Stimulated activated CD8-positive, alpha-beta memory T cell treated with anti-CD3 and anti-CD28 coated beads, Interleukin-12 subunit alpha, Interleukin-12 subunit beta, amount 100 ng/mL, for 1 hour (primary cell): ENCODE results near the gene SUPT4H1.
A peak's percentile ranks its signal among the peaks of the same experiment; 100 is the strongest.

ENCODE experiments used
- DNase-seq: peaks from one replicate; pipeline ENCODE4 v3.0.0-alpha.2; 2020; ENCODE audit warnings: low read depth

The SUPT4H1 gene

GRCh38 chr17:58329035-58329809 lies 22.8 kb downstream of the SUPT4H1 start:
- peak; percentile 75 for DNase-seq

GRCh38 chr17:58328195-58329034 lies 23.6 kb downstream of the SUPT4H1 start, which contains the start of gene TSPOAP1:
TSS of gene TSPOAP1 (minus strand) at chr17:58328795. CDS start at chr17:58327920, 875 bp downstream.
- peak; percentile 78 for DNase-seq

- no peak for DNase-seq
Measured at GRCh38 chr17:58327363-58328194, 24.4 kb downstream of the SUPT4H1 start.

- DNase-seq, result no peak
Measured at GRCh38 chr17:58326609-58327362, 25.2 kb downstream of the SUPT4H1 start.

GRCh38 chr17:58325976-58326468 lies 26.0 kb downstream of the SUPT4H1 start:
- DNase-seq, result no peak

- DNase-seq, result no peak
Measured at GRCh38 chr17:58325289-58325726, 26.7 kb downstream of the SUPT4H1 start.

GRCh38 chr17:58324409-58325288 lies 27.4 kb downstream of the SUPT4H1 start:
- DNase-seq, result no peak

GRCh38 chr17:58324056-58324408 lies 28.0 kb downstream of the SUPT4H1 start:
- DNase-seq, result no peak

GRCh38 chr17:58323366-58324055 lies 28.5 kb downstream of the SUPT4H1 start:
- no peak for DNase-seq

- DNase-seq, result no peak
Measured at GRCh38 chr17:58322581-58323185, 29.3 kb downstream of the SUPT4H1 start.

GRCh38 chr17:58321571-58322525 lies 30.2 kb downstream of the SUPT4H1 start:
- DNase-seq, result no peak

- DNase-seq, result no peak
Measured at GRCh38 chr17:58320570-58321323, 31.3 kb downstream of the SUPT4H1 start.

GRCh38 chr17:58320163-58320558 lies 31.8 kb downstream of the SUPT4H1 start:
- no peak for DNase-seq

- DNase-seq, result no peak
Measured at GRCh38 chr17:58319173-58320162, 32.5 kb downstream of the SUPT4H1 start.

GRCh38 chr17:58318627-58319172 lies 33.3 kb downstream of the SUPT4H1 start:
- DNase-seq, result no peak

- no peak for DNase-seq
Measured at GRCh38 chr17:58318065-58318481, 33.9 kb downstream of the SUPT4H1 start.
